ENCODE results near the gene KRT84. TPM values are rescaled to one million over a fixed set of nuclear protein-coding genes. Genes with fewer than 3 reads are reported as not detected.

KRT84 gene
- total RNA-seq (ENCODE audit: low replicate concordance) = not detected in 2 replicates

- DNase-seq (ENCODE audit: low read depth) = no peak
- H3K4me3 ChIP-seq (ENCODE audit: low read depth, low read length) = no peak within 1 kb of the TSS
- TF ChIP-seq, protein P1, sequence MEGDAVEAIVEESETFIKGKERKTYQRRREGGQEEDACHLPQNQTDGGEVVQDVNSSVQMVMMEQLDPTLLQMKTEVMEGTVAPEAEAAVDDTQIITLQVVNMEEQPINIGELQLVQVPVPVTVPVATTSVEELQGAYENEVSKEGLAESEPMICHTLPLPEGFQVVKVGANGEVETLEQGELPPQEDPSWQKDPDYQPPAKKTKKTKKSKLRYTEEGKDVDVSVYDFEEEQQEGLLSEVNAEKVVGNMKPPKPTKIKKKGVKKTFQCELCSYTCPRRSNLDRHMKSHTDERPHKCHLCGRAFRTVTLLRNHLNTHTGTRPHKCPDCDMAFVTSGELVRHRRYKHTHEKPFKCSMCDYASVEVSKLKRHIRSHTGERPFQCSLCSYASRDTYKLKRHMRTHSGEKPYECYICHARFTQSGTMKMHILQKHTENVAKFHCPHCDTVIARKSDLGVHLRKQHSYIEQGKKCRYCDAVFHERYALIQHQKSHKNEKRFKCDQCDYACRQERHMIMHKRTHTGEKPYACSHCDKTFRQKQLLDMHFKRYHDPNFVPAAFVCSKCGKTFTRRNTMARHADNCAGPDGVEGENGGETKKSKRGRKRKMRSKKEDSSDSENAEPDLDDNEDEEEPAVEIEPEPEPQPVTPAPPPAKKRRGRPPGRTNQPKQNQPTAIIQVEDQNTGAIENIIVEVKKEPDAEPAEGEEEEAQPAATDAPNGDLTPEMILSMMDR (IDR thresholded peaks at IDR 0.05; ENCODE audit: insufficient read depth, low read length) = no peak
Measured at GRCh38 chr12:52385226-52385702, at the start of gene KRT84. KRT84 (minus strand) TSS chr12:52385652; CDS start chr12:52385585, 67 bp downstream.

DNA sequence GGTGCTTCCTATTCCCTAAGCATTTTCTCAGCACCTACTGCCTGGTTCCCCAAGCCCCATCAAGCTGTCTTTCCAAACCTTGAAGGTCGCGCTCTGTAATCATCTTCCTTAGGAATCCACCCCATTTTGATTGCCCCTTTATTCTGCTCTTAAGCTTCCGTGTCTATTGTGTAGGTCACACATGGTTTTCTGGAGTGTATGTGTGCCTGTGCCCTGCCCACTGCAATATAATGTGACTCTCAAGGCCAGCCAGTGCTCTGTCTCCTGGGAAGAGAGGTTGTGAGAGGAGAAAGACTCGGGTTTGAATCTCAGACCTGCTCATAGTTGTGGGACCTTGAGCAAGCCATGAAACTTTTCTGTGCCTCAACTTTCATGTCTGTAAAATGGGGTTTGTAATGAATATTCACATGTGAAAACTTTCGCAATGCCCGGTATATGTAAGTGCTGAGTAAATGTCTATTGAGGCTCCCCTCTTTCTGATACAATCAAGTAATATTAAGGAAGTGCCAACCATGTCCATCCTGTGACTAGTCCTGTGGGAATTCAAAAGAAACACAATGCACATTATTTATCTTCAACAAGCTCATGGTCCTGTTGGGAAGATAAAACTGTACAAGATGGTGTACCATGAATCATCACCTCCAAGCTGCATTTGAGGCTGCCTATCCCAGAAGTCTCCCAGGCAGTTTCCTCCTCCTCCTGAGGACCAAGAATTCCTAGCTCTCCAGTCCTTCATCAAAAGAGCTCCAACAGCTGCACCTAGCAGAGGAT, 49.5 kb upstream of the KRT84 start:
- no peak for DNase-seq (ENCODE audit: low read depth)
- TF ChIP-seq, protein P1 (IDR thresholded peaks at IDR 0.05; ENCODE audit: insufficient read depth, low read length) = no peak
- H3K4me3 ChIP-seq (ENCODE audit: low read depth, low read length) = no peak overlapping the region

GRCh38 chr12:52434081-52434733, 48.8 kb upstream of the KRT84 start, which contains the start of gene KRT75:
KRT75 (minus strand) TSS chr12:52434371; CDS start chr12:52434304, 67 bp downstream.
- no peak for DNase-seq (ENCODE audit: low read depth)
- TF ChIP-seq, protein P1 (IDR thresholded peaks at IDR 0.05; ENCODE audit: insufficient read depth, low read length) = no peak
- H3K4me3 ChIP-seq (ENCODE audit: low read depth, low read length) = no peak within 1 kb of the TSS

GRCh38 chr12:52433501-52434080, 48.1 kb upstream of the KRT84 start:
- no peak for DNase-seq (ENCODE audit: low read depth)
- no peak overlapping the region for H3K4me3 ChIP-seq (ENCODE audit: low read depth, low read length)
- TF ChIP-seq, protein P1 (IDR thresholded peaks at IDR 0.05; ENCODE audit: insufficient read depth, low read length) = no peak

DNA sequence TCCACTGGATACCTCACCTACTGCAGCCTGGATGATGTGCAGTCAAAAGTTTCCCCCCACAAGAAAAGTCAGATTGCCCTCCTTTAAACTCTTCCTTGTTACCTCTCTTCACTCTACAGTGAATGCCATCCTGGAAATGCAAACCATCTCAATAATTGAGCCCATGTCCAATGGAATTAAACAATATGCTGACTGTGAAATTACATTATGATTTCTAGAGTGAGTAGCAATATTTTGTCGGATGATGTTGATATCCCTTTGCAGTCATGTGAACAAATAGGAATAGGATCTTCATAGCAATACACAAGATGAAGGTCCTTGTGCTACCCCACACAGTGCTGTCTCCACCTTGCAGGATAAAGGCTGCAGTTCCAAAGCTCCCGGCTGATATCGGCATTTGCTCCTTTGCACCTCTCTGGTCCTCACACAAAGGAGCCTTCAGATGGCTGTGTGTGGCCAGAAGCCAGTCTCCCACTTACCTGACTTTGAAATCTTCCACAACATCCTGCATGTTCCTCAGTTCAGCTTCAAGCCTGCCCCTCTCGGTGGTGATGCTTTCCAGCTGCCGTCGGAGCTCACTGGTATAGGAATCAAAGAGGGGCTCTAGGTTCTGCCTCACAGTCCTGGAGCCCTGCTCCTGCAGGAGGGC, 47.2 kb upstream of the KRT84 start:
- TF ChIP-seq, protein P1 (IDR thresholded peaks at IDR 0.05; ENCODE audit: insufficient read depth, low read length) = no peak
- H3K4me3 ChIP-seq (ENCODE audit: low read depth, low read length) = no peak overlapping the region
- DNase-seq (ENCODE audit: low read depth) = no peak

- TF ChIP-seq, protein P1 (IDR thresholded peaks at IDR 0.05; ENCODE audit: insufficient read depth, low read length) = no peak
- no peak overlapping the region for H3K4me3 ChIP-seq (ENCODE audit: low read depth, low read length)
- no peak for DNase-seq (ENCODE audit: low read depth)
Measured at GRCh38 chr12:52428121-52428520, 42.7 kb upstream of the KRT84 start.

Data from fibroblast of the aortic adventitia (primary cell).